ENCODE measurements around the gene ZMYND8.

ZMYND8 gene

GRCh38 chr20:47351643-47352331 lies 4.7 kb downstream of the ZMYND8 start:
- Histone ChIP-seq H3K4me1 (ENCODE audit: control insufficient read depth in 2 of 2, insufficient read depth in 1 of 2, low read depth in 1 of 2, low read length in 2 of 2) (peaks cover 40 to 70% of the 10 kb centered on the region in 2 donors), H3K79me1 (ENCODE audit: low read depth, low read length) (no peaks in the 10 kb centered on the region), H3K9ac (ENCODE audit: low read depth, low read length, poor library complexity) (no peak overlapping the region), H2AK5ac (ENCODE audit: low read depth, low read length) (peak overlapping the region; percentile 20), H3K4me2 (ENCODE audit: insufficient read depth, low read length, poor library complexity, severe bottlenecking) (peak overlapping the region; percentile 38), H2BK12ac (ENCODE audit: low read length) (no peak overlapping the region), H3K36me3 (replicated peaks in 1 of 2; ENCODE audit: control insufficient read depth in 2 of 2, insufficient read depth in 2 of 2, low read length in 2 of 2) (peaks cover 0 to 76% of the 10 kb centered on the region in 2 donors), H3K4ac (ENCODE audit: low read length) (peak overlapping the region; percentile 2), H2BK15ac (ENCODE audit: low read length) (no peak overlapping the region), H3K9me3 (replicated peaks in 1 of 2; ENCODE audit: control insufficient read depth in 2 of 2, insufficient read depth in 1 of 2, low read depth in 1 of 2, low read length in 2 of 2) (no peaks in the 10 kb centered on the region), H2BK5ac (ENCODE audit: low read length) (no peak overlapping the region), H3K18ac (ENCODE audit: low read length) (peak overlapping the region; percentile 73), H3K27me3 (ENCODE audit: control insufficient read depth in 3 of 3, insufficient read depth in 3 of 3, low read depth in 1 of 3, low read length in 3 of 3) (no peaks in the 10 kb centered on the region), H4K8ac (ENCODE audit: low read depth, low read length) (no peak overlapping the region), H3K27ac (replicated peaks; ENCODE audit: low read length) (peak overlapping the region; percentile 92), H3K23ac (ENCODE audit: low read depth, low read length, poor library complexity) (no peak overlapping the region), H3K4me3 (ENCODE audit: low read length in 2 of 2) (peak overlapping the region in 1 of 2 donors; percentile 25), H3K14ac (ENCODE audit: low read length) (no peak overlapping the region), H2AFZ (ENCODE audit: low read length) (no peak overlapping the region), H4K91ac (ENCODE audit: low read depth, low read length, poor library complexity) (no peak overlapping the region), H2BK120ac (ENCODE audit: low read depth, low read length) (no peak overlapping the region)
- no CpG with 5 or more reads among the region's 10 CpGs for WGBS, 2 donors (ENCODE audit: extremely low coverage in 2 of 2, insufficient read length in 2 of 2, insufficient replicate concordance in 1 of 2)
- no peak for DNase-seq (ENCODE audit: low spot score)

DNA sequence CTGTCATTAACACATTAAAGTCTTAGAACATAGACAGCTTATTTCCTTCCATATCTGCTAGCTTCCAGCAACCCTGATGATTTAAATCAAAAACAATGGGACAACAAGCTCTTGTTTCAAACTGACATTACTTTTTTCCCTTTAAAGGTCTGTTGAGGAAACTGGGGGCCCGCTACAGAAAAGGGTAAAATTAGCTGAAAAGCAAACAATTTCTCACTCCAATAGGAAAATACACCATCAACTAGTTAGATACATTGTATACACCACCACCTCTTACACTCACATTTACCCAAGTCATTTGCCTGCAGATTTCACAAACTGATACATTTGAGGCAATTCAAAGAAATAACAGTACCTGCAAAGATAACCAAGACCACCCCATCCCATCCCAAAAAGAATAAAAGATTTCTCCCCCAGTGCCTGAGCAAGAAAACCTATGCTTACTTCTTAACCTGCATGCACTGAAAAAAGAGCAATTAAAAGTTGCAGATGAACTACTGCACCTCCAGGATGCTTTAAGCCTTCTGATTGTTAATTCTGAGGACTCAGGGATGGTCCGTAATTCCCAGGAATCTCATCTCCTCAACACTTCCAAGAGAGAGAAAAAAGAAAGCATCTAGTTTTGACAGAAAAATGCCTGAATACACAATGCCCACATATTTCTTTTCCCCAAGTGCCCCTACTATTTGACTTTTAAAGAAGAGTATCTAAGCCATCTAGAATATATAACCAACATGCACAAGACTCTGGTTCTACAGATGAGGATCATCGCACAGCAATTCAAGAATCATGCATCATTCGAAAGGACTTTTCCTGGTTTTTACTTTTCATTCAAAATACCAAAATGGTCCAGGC lies 5.6 kb downstream of the ZMYND8 start:
- no peak overlapping the region for H4K8ac ChIP-seq (ENCODE audit: low read depth, low read length)
- peaks cover 0 to 84% of the 10 kb centered on the region in 2 donors for H3K36me3 ChIP-seq (replicated peaks in 1 of 2; ENCODE audit: control insufficient read depth in 2 of 2, insufficient read depth in 2 of 2, low read length in 2 of 2)
- peak overlapping the region; percentile 92 for H3K27ac ChIP-seq (replicated peaks; ENCODE audit: low read length)
- no peak overlapping the region for H2BK5ac ChIP-seq (ENCODE audit: low read length)
- no peak overlapping the region for H3K18ac ChIP-seq (ENCODE audit: low read length)
- no peak overlapping the region for H2AFZ ChIP-seq (ENCODE audit: low read length)
- H2BK12ac ChIP-seq (ENCODE audit: low read length), result no peak overlapping the region
- H3K4me2 ChIP-seq (ENCODE audit: insufficient read depth, low read length, poor library complexity, severe bottlenecking), result peak overlapping the region; percentile 18
- no peaks in the 10 kb centered on the region for H3K9me3 ChIP-seq (replicated peaks in 1 of 2; ENCODE audit: control insufficient read depth in 2 of 2, insufficient read depth in 1 of 2, low read depth in 1 of 2, low read length in 2 of 2)
- no peak overlapping the region for H3K9ac ChIP-seq (ENCODE audit: low read depth, low read length, poor library complexity)
- H4K91ac ChIP-seq (ENCODE audit: low read depth, low read length, poor library complexity), result no peak overlapping the region
- H3K23ac ChIP-seq (ENCODE audit: low read depth, low read length, poor library complexity), result no peak overlapping the region
- H3K27me3 ChIP-seq (ENCODE audit: control insufficient read depth in 3 of 3, insufficient read depth in 3 of 3, low read depth in 1 of 3, low read length in 3 of 3), result no peaks in the 10 kb centered on the region
- peaks cover 4% of the 10 kb centered on the region for H3K79me1 ChIP-seq (ENCODE audit: low read depth, low read length)
- WGBS, 2 donors (ENCODE audit: extremely low coverage in 2 of 2, insufficient read length in 2 of 2, insufficient replicate concordance in 1 of 2), result no CpG with 5 or more reads among the region's 4 CpGs
- peak overlapping the region in 1 of 2 donors; percentile 25 for H3K4me3 ChIP-seq (ENCODE audit: low read length in 2 of 2)
- H3K4me1 ChIP-seq (ENCODE audit: control insufficient read depth in 2 of 2, insufficient read depth in 1 of 2, low read depth in 1 of 2, low read length in 2 of 2), result peaks cover 43 to 70% of the 10 kb centered on the region in 2 donors
- no peak overlapping the region for H3K4ac ChIP-seq (ENCODE audit: low read length)
- DNase-seq (ENCODE audit: low spot score), result no peak
- H2AK5ac ChIP-seq (ENCODE audit: low read depth, low read length), result no peak overlapping the region
- H3K14ac ChIP-seq (ENCODE audit: low read length), result no peak overlapping the region
- H2BK15ac ChIP-seq (ENCODE audit: low read length), result no peak overlapping the region
- no peak overlapping the region for H2BK120ac ChIP-seq (ENCODE audit: low read depth, low read length)

DNA sequence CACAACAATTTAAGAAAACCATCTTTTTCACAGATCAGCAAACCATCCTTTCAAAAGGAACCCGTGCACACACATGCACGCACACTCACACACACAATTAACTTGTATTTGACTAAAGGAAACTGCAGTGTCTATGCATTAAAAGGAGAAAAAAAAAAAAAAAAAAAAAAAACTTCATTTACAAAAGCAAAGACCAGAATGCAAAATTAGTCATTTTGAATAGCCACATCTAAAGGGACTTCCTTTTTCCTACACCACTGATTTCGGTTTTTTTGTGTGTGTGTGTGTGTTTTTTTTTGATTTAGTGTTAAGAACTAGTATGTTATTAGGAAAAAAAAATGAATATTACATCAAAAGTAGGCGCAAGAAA lies 6.3 kb downstream of the ZMYND8 start:
- Histone ChIP-seq H3K36me3 (replicated peaks in 1 of 2; ENCODE audit: control insufficient read depth in 2 of 2, insufficient read depth in 2 of 2, low read length in 2 of 2) (peaks cover under 1 to 89% of the 10 kb centered on the region in 2 donors), H2BK15ac (ENCODE audit: low read length) (no peak overlapping the region), H3K27ac (replicated peaks; ENCODE audit: low read length) (peak overlapping the region; percentile 92), H3K23ac (ENCODE audit: low read depth, low read length, poor library complexity) (no peak overlapping the region), H3K4ac (ENCODE audit: low read length) (no peak overlapping the region), H3K9me3 (replicated peaks in 1 of 2; ENCODE audit: control insufficient read depth in 2 of 2, insufficient read depth in 1 of 2, low read depth in 1 of 2, low read length in 2 of 2) (no peaks in the 10 kb centered on the region), H2BK12ac (ENCODE audit: low read length) (no peak overlapping the region), H4K91ac (ENCODE audit: low read depth, low read length, poor library complexity) (no peak overlapping the region), H3K4me3 (ENCODE audit: low read length in 2 of 2) (no peak overlapping the region), H4K8ac (ENCODE audit: low read depth, low read length) (no peak overlapping the region), H3K4me2 (ENCODE audit: insufficient read depth, low read length, poor library complexity, severe bottlenecking) (no peak overlapping the region), H3K18ac (ENCODE audit: low read length) (no peak overlapping the region), H3K9ac (ENCODE audit: low read depth, low read length, poor library complexity) (no peak overlapping the region), H3K14ac (ENCODE audit: low read length) (no peak overlapping the region), H2AFZ (ENCODE audit: low read length) (no peak overlapping the region), H3K27me3 (ENCODE audit: control insufficient read depth in 3 of 3, insufficient read depth in 3 of 3, low read depth in 1 of 3, low read length in 3 of 3) (no peaks in the 10 kb centered on the region), H3K79me1 (ENCODE audit: low read depth, low read length) (peaks cover 4% of the 10 kb centered on the region), H2AK5ac (ENCODE audit: low read depth, low read length) (no peak overlapping the region), H3K4me1 (ENCODE audit: control insufficient read depth in 2 of 2, insufficient read depth in 1 of 2, low read depth in 1 of 2, low read length in 2 of 2) (peaks cover 45 to 68% of the 10 kb centered on the region in 2 donors), H2BK120ac (ENCODE audit: low read depth, low read length) (no peak overlapping the region), H2BK5ac (ENCODE audit: low read length) (no peak overlapping the region)
- no peak for DNase-seq (ENCODE audit: low spot score)
- WGBS, 2 donors (ENCODE audit: extremely low coverage in 2 of 2, insufficient read length in 2 of 2, insufficient replicate concordance in 1 of 2), result no CpG with 5 or more reads among the region's 4 CpGs

Data from neuronal stem cell (in vitro differentiated cells).